NCI-H2029 (cell line): ENCODE data around the gene OAF.

Source experiments
- DNase-seq: peaks from one replicate; lab custom pipeline; 2025; lab: John Stamatoyannopoulos, UW

OAF gene

GRCh38 chr11:120222916-120223315, 12.1 kb downstream of the OAF start:
- no peak for DNase-seq

- no peak for DNase-seq
Observed at GRCh38 chr11:120223793-120224192, 13.0 kb downstream of the OAF start.

GRCh38 chr11:120224361-120224760, 13.5 kb downstream of the OAF start:
- DNase-seq, result no peak

- no peak for DNase-seq
Observed at GRCh38 chr11:120224972-120225909, 14.4 kb downstream of the OAF start.

- DNase-seq, result no peak
Observed at GRCh38 chr11:120226242-120226641, 15.4 kb downstream of the OAF start.

GRCh38 chr11:120226714-120227113, 15.9 kb downstream of the OAF start:
- DNase-seq, result no peak

GRCh38 chr11:120227228-120227852, 16.5 kb downstream of the OAF start:
- no peak for DNase-seq

GRCh38 chr11:120228794-120229384, 18.1 kb downstream of the OAF start:
- no peak for DNase-seq

GRCh38 chr11:120229451-120230424, 18.9 kb downstream of the OAF start:
- no peak for DNase-seq

- no peak for DNase-seq
Observed at GRCh38 chr11:120230433-120231071, 19.7 kb downstream of the OAF start.

- DNase-seq, result no peak
Observed at GRCh38 chr11:120231963-120232362, 21.1 kb downstream of the OAF start.

- no peak for DNase-seq
Observed at GRCh38 chr11:120233207-120233803, 22.5 kb downstream of the OAF start.

GRCh38 chr11:120235024-120235628, 24.3 kb downstream of the OAF start:
- peak; percentile 71 for DNase-seq

- no peak for DNase-seq
Observed at GRCh38 chr11:120236169-120237107, 25.6 kb downstream of the OAF start.

- DNase-seq, result no peak
Observed at GRCh38 chr11:120238968-120239620, 28.3 kb downstream of the OAF start.

- DNase-seq, result peak; percentile 15
Observed at GRCh38 chr11:120239713-120240640, 29.1 kb downstream of the OAF start, which contains the start of gene POU2F3. Gene POU2F3, plus strand, starts transcription at chr11:120240140. Its CDS starts 204 bp downstream, at chr11:120240344.

- DNase-seq, result no peak
Observed at GRCh38 chr11:120240866-120241265, 30.0 kb downstream of the OAF start.
